A204.1 (cell line): ENCODE data around the gene SPTSSA.
"Not testable (repeated sequence)": the region's sequence is repeated elsewhere in the genome, so short reads cannot be mapped to it uniquely, and the experiment has no call there.

ENCODE experiments used
- FAIRE-seq: peaks from 2 replicates; lab custom pipeline; 2012; peaks lifted over from hg19 to GRCh38; lab: Jason Lieb, UNC

Gene SPTSSA

DNA sequence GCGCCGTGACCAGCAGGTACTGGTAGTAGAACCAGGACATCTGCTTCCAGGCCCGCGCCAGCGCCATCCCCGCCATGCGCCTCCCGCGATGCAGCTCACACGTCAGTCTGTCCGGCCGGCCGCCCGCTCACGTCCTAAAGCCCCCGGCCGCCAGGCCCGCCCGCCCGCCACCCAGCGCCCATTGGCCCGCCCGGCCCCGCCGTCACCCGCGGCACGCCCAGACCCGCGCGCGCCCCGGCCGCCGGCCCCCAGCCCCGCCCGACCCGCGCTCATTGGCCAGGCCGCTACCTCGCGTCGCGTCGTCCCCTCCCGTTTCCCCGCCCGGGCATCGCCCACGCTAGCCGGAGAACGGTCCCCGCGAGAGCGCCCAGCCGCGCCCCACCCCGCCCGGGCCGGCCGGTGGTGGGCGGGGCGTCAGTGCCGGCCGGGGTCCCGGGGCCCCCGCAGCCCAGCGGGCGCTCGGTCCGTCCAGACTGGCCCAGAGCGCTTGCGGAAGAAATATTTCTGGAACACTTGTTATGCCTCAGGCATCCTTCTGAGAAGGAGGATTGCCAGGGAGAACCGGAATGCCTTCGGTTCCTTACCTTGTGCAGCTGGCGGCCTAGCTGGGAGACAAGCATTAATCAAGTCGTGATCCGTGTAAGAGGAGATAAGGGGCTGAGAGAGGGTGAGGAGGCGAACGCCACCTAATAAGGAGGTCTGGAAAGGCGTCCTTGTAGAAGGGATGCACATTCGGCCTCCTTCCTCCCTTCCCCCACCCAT is at the start of gene SPTSSA:
SPTSSA (minus strand) TSS at position 109 of the 762 bp plus-strand sequence; CDS start at position 76, 33 bp downstream.
- no peak for FAIRE-seq

DNA sequence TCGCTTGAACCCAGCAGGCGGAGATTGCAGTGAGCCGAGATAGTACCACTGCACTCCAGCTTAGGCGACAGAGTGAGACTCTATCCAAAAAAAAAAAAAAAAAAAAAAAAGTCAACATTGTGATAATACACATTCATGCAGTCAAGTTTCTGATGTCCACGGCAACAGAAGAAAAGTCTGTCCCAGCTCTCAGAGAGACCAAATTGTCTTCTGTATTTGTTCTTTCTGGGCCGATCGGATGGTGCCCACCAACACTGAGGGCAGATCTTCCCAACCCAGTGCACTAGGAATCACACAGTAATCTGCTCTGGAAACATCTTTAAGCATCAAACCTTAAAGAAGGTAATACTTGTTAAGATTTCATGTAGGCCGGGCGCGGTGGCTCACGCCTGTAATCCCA is 45.8 kb upstream of the SPTSSA start:
- no peak for FAIRE-seq

- no peak for FAIRE-seq
Measured at GRCh38 chr14:34507459-34507858, 45.4 kb upstream of the SPTSSA start.

GRCh38 chr14:34505124-34505491 is 43.1 kb upstream of the SPTSSA start:
- not testable (repeated sequence) for FAIRE-seq

DNA sequence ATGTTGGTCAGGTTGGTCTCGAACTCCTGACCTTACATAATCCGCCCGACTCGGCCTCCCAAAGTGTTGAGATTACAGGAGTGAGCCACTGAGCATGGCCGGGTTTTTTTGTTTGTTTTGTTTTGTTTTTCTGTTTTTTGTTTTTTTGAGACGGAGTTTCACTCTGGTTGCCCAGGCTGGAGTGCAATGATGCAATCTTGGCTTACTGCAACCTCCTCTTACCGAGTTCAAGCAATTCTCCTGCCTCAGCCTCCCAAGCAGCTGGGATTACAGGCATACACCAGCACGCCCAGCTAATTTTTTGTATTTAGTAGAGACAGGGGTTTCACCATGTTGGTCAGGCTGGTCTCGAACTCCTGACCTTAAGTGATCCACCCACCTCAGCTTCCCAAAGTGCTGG is 42.0 kb upstream of the SPTSSA start:
- FAIRE-seq: not testable (repeated sequence)

DNA sequence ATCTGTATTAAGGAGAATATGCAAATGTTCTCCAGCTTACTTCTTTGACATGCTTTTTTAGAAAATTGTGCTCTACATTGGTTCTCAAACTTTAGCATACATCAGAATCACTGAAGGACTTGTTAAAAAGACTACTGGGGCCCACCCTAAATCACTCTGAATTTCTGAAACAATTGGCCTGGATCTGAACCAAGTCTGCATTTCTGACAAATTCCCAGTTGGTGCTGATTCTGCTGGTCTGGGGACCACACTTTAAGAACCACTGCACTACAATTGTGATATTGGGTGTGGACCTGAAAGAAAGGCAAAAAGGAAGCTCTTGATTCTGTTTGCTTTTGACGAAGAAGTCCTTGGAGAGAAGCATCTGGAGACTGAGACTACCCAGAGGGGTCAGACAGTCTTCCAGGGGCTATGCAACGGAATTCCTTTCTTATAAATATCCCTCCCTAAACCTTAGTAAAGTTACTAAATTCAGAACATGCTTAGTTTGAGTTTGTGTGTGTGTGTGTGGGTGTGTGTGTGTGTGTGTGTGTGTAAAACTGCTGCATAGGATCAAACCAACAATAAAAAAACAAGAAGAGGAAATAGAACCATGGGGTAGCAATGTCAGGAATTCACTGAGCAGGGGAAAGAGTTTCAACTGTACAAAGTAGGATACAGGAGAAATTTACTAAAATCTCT is 40.6 kb upstream of the SPTSSA start:
- no peak for FAIRE-seq

GRCh38 chr14:34502001-34502400 is 40.0 kb upstream of the SPTSSA start:
- no peak for FAIRE-seq

- FAIRE-seq: peak; percentile 29
Measured at GRCh38 chr14:34501004-34501580, 39.1 kb upstream of the SPTSSA start.

DNA sequence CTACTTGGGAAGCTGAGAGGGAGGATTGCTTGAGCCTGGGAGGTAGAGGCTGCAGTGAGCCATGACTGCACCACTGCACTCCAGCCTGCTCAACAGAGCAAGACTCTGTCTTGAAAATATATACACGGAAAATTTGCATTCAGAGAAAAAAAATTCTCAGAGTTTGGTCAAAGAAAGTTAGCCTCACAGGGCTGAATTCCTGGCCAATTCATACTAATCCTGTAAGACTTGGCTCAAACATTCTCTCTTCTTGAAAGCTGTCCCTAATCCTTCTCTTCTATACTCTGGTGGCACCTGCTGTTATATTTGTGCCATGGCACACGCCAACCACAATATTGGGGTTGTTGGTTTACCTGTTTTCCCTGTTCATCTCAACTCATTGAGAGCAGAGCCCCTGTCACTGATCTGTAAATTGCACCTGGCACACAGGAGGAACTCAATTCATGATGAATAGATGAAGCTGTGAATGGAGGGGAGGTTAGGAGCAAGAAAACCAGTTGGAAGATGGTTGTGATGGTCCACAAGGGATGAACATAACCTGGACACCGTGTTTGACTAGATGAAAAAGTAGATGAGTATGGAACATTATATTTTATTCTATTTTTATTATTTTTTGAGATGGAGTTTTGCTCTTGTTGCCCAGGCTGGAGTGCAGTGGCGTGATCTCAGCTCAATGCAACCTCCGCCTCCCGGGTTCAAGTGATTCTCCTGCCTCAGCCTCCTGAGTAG is 36.8 kb upstream of the SPTSSA start:
- FAIRE-seq: peak; percentile 92

DNA sequence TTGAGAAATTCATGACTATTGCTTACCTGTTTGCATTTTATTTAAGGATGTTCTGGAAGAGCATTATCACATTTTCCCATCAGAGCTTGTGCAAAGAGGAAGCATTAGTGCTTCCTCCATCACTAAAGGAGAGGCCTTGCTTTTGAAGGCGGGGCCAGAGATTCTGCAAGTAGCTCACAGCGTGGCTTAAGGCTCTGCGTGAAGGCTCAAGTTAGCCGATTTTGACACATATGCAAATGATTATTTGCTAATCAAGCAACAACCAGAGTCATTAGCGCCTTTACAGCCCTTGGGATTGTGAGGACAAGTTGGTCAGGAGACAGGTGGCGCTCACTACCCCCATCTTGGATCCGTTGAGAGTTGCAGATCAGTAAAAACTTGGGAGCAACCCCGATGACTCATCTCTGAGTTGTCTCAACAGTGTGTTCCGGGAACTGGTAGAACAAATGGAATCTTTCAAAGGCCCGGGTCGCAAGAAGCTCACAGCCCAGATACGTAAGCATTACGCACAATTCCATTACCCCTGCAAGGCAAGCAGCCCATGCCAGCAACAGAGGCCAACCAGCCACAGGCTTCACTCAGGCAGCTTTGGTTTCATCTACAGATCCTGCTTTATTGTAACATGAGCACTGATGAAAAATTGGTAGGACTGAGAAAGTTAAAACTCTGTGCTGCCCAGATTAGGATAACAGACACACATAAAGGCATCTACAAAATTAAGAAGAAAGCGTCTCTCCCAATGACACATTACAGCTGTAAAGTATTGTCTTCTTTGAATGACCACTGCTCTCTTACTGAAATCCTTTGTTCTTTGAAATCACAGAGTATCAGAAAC is 34.9 kb upstream of the SPTSSA start:
- FAIRE-seq: peak; percentile 98

DNA sequence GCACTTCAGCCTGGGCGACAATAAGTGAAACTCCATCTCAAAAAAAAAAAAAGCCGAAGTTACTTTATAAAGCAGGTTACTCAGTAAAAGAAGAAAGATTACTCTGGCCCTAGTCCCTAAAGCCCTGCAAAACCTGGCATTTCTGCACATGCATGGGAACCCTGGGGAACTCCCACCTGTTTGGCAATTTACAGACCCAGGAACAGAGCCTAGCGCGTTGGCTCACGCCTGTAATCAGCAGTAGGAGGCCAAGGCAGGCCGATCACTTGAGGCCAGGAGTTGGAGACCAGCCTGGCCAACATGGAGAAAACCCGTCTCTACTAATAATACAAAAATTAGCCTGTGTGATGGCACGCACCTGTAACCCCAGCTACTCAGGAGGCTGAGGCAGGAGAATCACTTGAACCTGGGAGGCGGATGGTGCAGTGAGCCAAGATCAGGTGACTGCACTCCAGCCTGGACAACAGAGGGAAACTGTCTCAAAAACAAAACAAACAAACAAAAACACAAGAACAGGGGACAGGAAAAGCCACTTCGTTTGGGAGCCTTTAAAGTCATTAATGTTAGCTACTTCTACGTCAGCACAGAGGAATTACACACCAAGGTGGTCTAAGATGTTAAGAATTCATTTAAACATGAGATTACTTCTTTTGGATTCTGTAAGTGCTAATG is 34.1 kb upstream of the SPTSSA start:
- FAIRE-seq: peak; percentile 66

- FAIRE-seq: no peak
Measured at GRCh38 chr14:34489324-34489723, 27.3 kb upstream of the SPTSSA start.

DNA sequence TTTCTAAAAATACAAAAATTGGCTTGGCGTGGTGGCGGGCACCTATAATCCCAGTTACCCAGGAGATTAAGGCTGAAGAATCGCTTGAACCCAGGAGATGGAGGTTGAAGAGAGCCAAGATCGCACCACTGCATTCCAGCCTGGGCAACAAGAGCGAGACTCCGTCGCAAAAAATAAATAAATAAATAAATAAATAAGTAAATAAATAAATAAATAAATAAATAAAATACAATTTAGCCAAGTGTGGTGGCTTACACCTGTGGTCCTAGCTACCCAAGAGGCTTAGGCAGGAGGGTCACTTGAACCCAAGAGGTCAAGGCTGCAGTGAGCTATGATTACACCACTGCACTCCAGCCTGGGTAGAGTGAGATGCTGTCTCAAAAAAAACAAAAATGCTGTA is 26.5 kb upstream of the SPTSSA start:
- no peak for FAIRE-seq

GRCh38 chr14:34484726-34485125 is 22.7 kb upstream of the SPTSSA start:
- no peak for FAIRE-seq

DNA sequence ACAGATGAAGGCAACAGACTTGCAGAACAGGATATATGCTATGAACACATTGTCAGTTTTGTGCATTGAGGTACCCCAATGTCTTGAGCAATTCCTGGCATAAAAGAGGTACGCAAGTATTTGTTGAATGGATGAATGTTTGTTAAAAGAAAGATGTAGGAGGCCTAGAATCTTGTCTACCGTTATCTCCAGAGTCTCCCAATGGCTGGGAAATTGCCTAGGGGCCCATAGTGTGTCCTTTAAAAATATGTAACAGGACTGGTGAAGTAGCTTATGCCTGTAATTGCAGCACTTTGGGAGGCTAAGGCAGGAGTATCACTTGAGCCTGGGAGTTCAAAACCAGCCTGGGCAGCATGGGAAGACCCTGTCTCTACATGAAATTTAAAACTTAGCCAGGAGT is 20.4 kb upstream of the SPTSSA start:
- no peak for FAIRE-seq

DNA sequence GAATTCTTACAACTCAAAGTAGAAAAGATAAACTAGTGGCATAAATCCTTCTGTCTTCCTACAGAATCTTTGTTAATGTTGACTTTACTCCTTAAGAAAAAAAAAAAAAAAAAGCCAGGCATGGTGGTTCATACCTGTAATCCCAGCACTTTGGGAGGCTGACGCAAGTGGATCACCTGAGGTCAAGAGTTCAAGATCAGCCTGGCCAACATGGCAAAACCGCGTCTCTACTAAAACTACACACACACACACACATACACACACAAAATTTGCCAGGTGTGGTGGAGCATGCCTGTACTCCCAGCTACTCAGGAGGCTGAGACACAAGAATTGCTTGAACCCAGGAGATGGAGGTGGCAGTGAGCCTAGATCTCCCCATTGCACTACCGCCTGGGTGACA is 17.7 kb upstream of the SPTSSA start:
- FAIRE-seq: no peak

DNA sequence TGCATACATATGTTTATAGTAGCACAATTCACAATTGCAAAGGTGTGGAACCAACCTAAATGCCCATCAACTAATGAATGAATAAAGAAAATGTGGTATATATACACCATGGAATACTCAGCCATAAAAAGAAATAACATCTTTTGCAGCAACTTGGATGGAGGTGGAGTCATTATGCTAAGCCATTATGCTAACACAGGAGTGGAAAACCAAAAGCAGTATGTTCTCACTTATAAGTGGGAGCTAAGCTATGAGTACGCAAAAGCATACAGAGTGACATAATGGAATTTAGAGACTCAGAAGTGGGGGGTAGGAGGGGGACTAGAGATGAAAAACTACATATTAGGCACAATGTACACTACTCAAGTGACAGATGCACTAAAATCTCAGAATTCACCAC is 16.2 kb upstream of the SPTSSA start:
- no peak for FAIRE-seq

DNA sequence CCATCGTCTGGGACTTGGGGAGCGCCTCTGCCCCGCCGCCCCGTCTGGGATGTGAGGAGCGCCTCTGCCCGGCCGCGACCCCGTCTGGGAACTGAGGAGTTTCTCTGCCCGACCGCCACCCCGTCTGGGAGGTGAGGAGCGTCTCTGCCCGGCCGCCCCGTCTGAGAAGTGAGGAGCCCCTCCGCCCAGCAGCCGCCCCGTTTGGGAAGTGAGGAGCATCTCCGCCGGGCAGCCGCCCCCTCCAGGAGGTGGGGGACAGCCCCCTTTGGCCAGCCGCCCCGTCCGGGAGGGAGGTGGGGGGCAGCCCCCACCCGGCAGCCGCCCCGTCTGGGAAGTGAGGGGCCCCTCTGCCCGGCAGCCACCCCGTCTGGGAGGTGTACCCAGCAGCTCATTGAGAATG is 14.0 kb upstream of the SPTSSA start:
- not testable (repeated sequence) for FAIRE-seq

GRCh38 chr14:34475163-34475562 is 13.1 kb upstream of the SPTSSA start:
- no peak for FAIRE-seq

DNA sequence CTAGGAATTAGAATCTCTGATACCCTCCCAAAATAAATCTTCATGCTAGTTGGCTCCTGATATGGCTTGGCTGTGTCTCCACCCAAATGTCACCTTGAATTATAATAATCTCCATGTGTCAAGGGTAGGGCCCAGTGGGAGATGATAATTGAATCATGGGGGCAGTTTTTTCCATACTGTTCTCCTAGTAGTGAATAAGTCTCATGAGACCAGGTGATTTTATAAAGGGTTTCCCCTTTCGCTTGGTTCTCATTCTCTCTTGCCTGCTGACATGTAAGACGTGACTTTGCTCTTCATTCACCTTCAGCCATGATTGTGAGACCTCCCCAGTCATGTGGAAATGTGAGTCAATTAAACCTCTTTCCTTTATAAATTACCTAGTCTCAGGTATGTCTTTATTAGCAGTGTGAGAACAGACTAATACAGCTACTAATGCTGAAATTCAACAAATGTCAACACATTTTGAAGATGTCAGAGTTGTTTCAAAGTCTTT is 12.2 kb upstream of the SPTSSA start:
- FAIRE-seq: no peak

DNA sequence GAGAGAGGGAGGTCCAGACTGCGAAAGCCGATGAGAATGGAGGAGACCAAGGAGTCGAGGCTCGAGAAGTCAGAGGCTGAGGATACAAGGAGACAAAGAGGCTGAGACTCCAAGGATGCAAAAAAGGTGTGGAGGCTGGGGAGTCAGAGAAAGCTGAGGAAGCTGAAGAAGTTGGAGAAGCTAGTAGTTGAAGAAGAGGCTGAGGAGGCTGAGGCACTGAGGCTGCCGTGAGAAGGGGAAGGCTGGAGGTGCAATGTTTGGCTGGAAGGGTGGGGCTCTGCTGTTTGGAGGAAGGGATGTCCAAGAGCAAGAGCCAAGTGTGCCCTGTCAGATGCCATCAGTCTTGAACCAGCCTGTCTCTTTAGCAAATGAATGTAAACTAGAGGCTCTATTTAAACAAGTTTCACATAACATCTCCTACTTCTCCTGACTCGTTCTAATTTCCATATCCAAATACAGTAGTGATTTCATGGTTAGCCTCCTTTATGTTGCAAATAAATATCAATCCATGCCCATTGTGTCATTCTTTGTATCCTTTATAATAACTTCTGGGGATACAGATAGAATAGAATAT is 10.8 kb upstream of the SPTSSA start:
- no peak for FAIRE-seq
